HEK293T (cell line): ENCODE results near the gene BCAT1.
"Not testable (repeated sequence)": the region's sequence is repeated elsewhere in the genome, so short reads cannot be mapped to it uniquely, and the experiment has no call there.

Source experiments
- CTCF ChIA-PET: fragments of 350-600 bp; formaldehyde crosslinking; extraction: SDS; loops from one replicate; lab custom pipeline; 2021; ENCODE audit warnings: antibody characterized with exemption, inconsistent platforms; lab: Yijun Ruan, JAX
- POLR2A ChIA-PET: fragments of 350-600 bp; formaldehyde crosslinking; extraction: SDS; loops from one replicate; lab custom pipeline; 2020; ENCODE audit warnings: antibody characterized with exemption, inconsistent platforms; lab: Yijun Ruan, JAX
- DNase-seq: peaks from one replicate; pipeline ENCODE4 v3.0.0; 2012; ENCODE audit warnings: mixed read lengths; ENCODE audit errors: extremely low spot score
- ARNT ChIP-seq: fragments of 450-650 bp; IDR thresholded peaks from 2 replicates; pipeline ENCODE4 v1.6.1; 2017; ENCODE audit warnings: mild to moderate bottlenecking
- BHLHE40 ChIP-seq: fragments of 450-650 bp; IDR thresholded peaks from 2 replicates; pipeline ENCODE4 v1.6.1; 2016; ENCODE audit warnings: mild to moderate bottlenecking, moderate library complexity, borderline replicate concordance
- CTBP1 ChIP-seq: fragments of 450-650 bp; IDR thresholded peaks from 2 replicates; pipeline ENCODE4 v1.6.1; 2016; ENCODE audit warnings: borderline replicate concordance
- ELF4 ChIP-seq: fragments of 450-650 bp; IDR thresholded peaks from 2 replicates; pipeline ENCODE4 v1.6.1; 2017; ENCODE audit warnings: antibody characterized with exemption
- FOXA1 ChIP-seq: fragments of 450-650 bp; IDR thresholded peaks from 2 replicates; pipeline ENCODE4 v1.6.1; 2016; ENCODE audit warnings: mild to moderate bottlenecking
- FOXK2 ChIP-seq: fragments of 450-650 bp; IDR thresholded peaks from 2 replicates; pipeline ENCODE4 v1.6.1; 2016; ENCODE audit warnings: mild to moderate bottlenecking
- FOXM1 ChIP-seq: fragments of 450-650 bp; IDR thresholded peaks from 2 replicates; pipeline ENCODE4 v1.6.1; 2017; ENCODE audit warnings: mild to moderate bottlenecking, borderline replicate concordance
- HDGF ChIP-seq: fragments of 450-650 bp; IDR thresholded peaks from 2 replicates; pipeline ENCODE4 v1.6.1; 2017; ENCODE audit warnings: antibody characterized with exemption, borderline replicate concordance
- L3MBTL2 ChIP-seq: fragments of 450-650 bp; conservative IDR thresholded peaks from 2 replicates; pipeline ENCODE4 v1.6.1; 2016; ENCODE audit warnings: mild to moderate bottlenecking
- LEF1 ChIP-seq: fragments of 450-650 bp; IDR thresholded peaks from 2 replicates; pipeline ENCODE4 v1.6.1; 2017; ENCODE audit warnings: mild to moderate bottlenecking, borderline replicate concordance
- NFRKB ChIP-seq: fragments of 450-650 bp; IDR thresholded peaks from 2 replicates; pipeline ENCODE4 v1.6.1; 2016; ENCODE audit warnings: mild to moderate bottlenecking, moderate library complexity
- SP1 ChIP-seq: fragments of 450-650 bp; IDR thresholded peaks from 2 replicates; pipeline ENCODE4 v1.6.1; 2017
- SUZ12 ChIP-seq: fragments of 450-650 bp; IDR thresholded peaks from 2 replicates; pipeline ENCODE4 v1.6.1; 2016; ENCODE audit warnings: mild to moderate bottlenecking
- TARDBP ChIP-seq: fragments of 450-650 bp; IDR thresholded peaks from 2 replicates; pipeline ENCODE4 v1.6.1; 2016
- ZNF384 ChIP-seq: fragments of 450-650 bp; IDR thresholded peaks from 2 replicates; pipeline ENCODE4 v1.6.1; 2016
- TF ChIP-seq, protein P1 (sequence below): fragments of 450-650 bp; IDR thresholded peaks from 2 replicates; pipeline ENCODE4 v1.6.1; 2016

BCAT1 gene

DNA sequence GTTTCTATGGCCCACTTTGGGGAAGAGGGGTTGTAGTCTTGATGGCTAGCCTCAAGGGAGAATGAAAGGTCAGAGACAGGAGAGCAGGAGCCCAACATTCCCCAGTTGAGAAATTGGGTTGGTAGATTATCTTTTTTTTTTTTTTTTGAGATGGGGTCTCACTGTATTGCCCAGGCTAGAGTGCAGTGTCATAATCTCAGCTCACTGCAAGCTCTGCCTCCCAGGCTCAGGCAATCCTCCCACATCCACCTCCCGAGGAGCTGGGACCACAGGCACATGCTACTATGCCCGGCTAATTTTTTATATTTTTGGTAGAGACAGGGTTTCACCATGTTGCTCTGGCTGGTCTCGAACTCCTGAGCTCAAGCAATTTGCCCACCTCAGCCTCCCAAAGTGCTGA is 34.9 kb downstream of the BCAT1 start:
- POLR2A ChIA-PET: interaction anchor here (1.0 kb wide), 1 partner anchor 11 kb away, joined by 3 read pairs; no protein-coding TSS in a partner anchor
- CTCF ChIA-PET: no interaction called here
- TF ChIP-seq CTBP1: no peak
- TF ChIP-seq ZNF384: no peak
- no peak for TF ChIP-seq LEF1
- TF ChIP-seq BHLHE40: no peak
- TF ChIP-seq ARNT: no peak
- no peak for TF ChIP-seq TARDBP
- no peak for TF ChIP-seq ELF4
- no peak for TF ChIP-seq SP1
- TF ChIP-seq FOXM1: no peak
- no peak for TF ChIP-seq HDGF
- TF ChIP-seq NFRKB: no peak
- TF ChIP-seq SUZ12: no peak
- TF ChIP-seq, protein P1, sequence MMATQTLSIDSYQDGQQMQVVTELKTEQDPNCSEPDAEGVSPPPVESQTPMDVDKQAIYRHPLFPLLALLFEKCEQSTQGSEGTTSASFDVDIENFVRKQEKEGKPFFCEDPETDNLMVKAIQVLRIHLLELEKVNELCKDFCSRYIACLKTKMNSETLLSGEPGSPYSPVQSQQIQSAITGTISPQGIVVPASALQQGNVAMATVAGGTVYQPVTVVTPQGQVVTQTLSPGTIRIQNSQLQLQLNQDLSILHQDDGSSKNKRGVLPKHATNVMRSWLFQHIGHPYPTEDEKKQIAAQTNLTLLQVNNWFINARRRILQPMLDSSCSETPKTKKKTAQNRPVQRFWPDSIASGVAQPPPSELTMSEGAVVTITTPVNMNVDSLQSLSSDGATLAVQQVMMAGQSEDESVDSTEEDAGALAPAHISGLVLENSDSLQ: no peak
- no peak for TF ChIP-seq FOXA1
- no peak for DNase-seq

DNA sequence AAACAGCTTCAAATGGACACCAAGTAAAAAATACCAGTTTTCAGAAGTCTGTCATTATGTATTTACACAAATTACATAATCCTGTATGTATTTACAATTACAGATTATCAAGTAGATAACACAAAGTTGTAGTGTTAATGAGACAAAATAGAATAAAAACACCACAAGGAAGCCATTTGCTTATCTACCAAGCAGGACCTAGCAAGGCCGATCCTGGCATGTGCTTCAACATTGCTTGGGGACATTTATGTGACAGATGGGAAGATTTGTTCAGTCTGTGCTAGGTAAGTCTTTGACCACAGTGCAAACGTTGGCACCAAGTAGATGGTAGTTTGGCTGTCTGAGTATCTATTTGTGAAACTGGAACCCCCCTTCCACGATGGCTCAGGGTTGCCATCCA is 35.8 kb downstream of the BCAT1 start:
- DNase-seq: no peak
- ChIA-PET POLR2A (no interaction called here), CTCF (no interaction called here)
- no peak for TF ChIP-seq HDGF

DNA sequence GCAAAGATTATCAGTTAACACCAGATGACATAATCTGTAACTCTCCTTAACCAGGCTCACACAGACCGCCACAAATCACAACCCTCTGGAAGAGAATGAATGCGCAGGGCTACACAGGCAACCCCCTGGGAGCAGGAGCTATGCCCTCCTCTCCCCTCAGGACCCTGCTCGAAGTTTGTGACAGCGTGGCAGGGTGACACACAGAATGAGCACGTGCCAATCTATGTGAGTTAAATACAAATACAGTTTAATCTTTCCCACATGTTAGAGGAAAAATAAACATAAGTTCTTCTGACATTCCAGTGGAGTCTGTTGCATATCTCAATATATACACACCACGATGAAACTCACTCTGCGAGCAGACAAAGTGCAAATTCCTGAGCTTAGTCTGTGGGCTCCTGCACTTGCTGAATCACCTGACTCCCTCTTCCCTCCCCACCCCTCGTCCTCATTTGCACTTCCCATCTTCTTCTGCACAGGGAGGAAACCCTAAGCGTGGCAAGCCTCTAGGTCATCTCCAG is 37.6 kb downstream of the BCAT1 start:
- ChIA-PET CTCF (no interaction called here), POLR2A (no interaction called here)
- no peak for TF ChIP-seq ZNF384
- TF ChIP-seq BHLHE40: no peak
- no peak for TF ChIP-seq LEF1
- TF ChIP-seq SP1: no peak
- no peak for TF ChIP-seq SUZ12
- TF ChIP-seq NFRKB: no peak
- TF ChIP-seq, protein P1: no peak
- TF ChIP-seq TARDBP: no peak
- TF ChIP-seq FOXM1: no peak
- TF ChIP-seq HDGF: no peak
- TF ChIP-seq L3MBTL2: no peak
- TF ChIP-seq ARNT: no peak
- TF ChIP-seq CTBP1: no peak
- TF ChIP-seq FOXA1: no peak
- no peak for TF ChIP-seq FOXK2
- DNase-seq: no peak

DNA sequence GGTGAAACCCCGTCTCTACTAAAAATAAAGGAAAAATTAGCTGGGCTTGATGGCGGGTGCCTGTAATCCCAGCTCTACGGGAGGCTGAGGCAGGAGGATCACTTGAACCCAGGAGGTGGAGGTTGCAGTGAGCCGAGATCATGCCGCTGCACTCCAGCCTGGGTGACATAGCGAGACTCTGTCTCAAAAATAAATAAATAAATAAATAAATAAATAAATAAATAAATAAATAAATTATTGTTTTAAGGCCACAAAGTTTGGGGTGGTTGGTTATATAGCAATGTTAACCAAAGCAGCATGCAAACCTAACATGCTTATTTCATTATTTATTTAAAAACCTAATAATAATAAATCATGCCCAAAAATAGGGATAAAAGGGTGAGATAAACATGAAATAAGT is 38.7 kb downstream of the BCAT1 start:
- POLR2A ChIA-PET, DNase-seq, CTCF ChIA-PET: not testable (repeated sequence)

DNA sequence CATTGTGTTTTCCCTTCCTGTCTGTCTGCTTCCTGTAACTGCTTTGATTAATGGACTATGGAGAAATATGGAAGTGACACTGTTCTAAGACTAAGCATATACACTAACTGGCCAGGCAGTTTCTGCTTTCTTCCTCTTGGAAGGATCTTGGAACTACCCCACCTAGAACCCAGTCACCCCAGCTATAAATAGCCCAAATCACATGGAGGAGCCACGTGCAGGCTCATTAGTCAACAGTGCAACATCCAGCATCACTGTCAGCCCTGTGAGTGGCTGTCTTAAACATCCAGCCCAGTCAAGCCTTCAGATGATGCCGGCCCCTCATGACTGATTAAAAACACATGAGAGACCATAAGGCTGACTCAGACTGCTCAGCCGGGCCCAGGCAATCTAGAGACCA is 39.2 kb downstream of the BCAT1 start:
- DNase-seq: no peak
- ChIA-PET POLR2A (no interaction called here), CTCF (no interaction called here)
- no peak for TF ChIP-seq SP1
- TF ChIP-seq, protein P1: 0 out of 2 replicates have a peak, but pooled peaks have one; percentile 11

DNA sequence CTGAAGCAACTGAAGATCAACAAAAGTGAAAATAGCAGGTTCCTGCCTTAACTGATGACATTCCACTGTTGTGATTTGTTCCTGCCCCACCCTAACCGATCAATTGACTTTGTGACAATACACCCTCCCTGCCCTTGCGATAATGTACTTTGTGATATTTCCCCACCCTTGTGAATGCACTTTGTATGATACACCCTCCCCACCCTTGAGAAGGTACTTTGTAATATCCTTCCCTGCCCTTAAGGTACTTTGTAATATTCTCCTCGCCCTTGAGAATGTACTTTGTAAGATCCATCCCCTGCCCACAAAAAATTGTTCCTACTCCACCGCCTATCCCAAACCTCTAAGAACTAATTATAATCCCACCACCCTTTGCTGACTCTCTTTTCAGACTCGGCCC is 41.4 kb downstream of the BCAT1 start:
- ChIA-PET CTCF (no interaction called here), POLR2A (no interaction called here)
- DNase-seq: no peak
- TF ChIP-seq SP1 (no peak), SUZ12 (no peak), LEF1 (no peak), NFRKB (no peak), BHLHE40 (no peak), FOXK2 (no peak), ZNF384 (no peak), CTBP1 (no peak), L3MBTL2 (no peak), HDGF (no peak), FOXM1 (no peak)
- TF ChIP-seq, protein P1: no peak
